H9 (cell line): Measurements from ENCODE around the gene SPINT2. TPM values are rescaled to one million over a fixed set of nuclear protein-coding genes. Genes with fewer than 3 reads are reported as not detected.

Experiments
- DNase-seq: peaks from one replicate; pipeline ENCODE4 v3.0.0-alpha.2; 2017
- H2AFZ ChIP-seq: one replicate; pipeline ENCODE4 v1.6.1; 2013; ENCODE audit warnings: mild to moderate bottlenecking, low read length, control low read depth, moderate library complexity
- H2AK5ac ChIP-seq: 2 replicates; pipeline ENCODE4 v1.6.1; 2013; ENCODE audit warnings: low read length, control low read depth, mixed read lengths; ENCODE audit not compliant: insufficient read length
- H2BK120ac ChIP-seq: one replicate; pipeline ENCODE4 v1.6.1; 2013; ENCODE audit warnings: low read depth, mild to moderate bottlenecking, low read length, control low read depth, inconsistent platforms; ENCODE audit not compliant: poor library complexity, severe bottlenecking
- H2BK12ac ChIP-seq: 2 replicates; pipeline ENCODE4 v1.6.1; 2013; ENCODE audit warnings: low read length, control low read depth, mixed read lengths, low read depth; ENCODE audit not compliant: insufficient read length
- H2BK15ac ChIP-seq: 2 replicates; pipeline ENCODE4 v1.6.1; 2013; ENCODE audit warnings: low read depth, low read length, control low read depth
- H2BK20ac ChIP-seq: one replicate; pipeline ENCODE4 v1.6.1; 2013; ENCODE audit warnings: low read depth, mild to moderate bottlenecking, low read length, control low read depth, inconsistent platforms; ENCODE audit not compliant: poor library complexity, severe bottlenecking
- H2BK5ac ChIP-seq: 2 replicates; pipeline ENCODE4 v1.6.1; 2013; ENCODE audit warnings: low read length, control low read depth, mixed read lengths; ENCODE audit not compliant: insufficient read length
- H3K14ac ChIP-seq: 2 replicates; pipeline ENCODE4 v1.6.1; 2013; ENCODE audit warnings: low read length, control low read depth; ENCODE audit not compliant: insufficient read depth
- H3K18ac ChIP-seq: 2 replicates; pipeline ENCODE4 v1.6.1; 2013; ENCODE audit warnings: low read depth, mild to moderate bottlenecking, mixed read lengths, low read length, control low read depth; ENCODE audit not compliant: insufficient read length
- H3K23ac ChIP-seq: 2 replicates; pipeline ENCODE4 v1.6.1; 2013; ENCODE audit warnings: low read length, control low read depth, mixed read lengths, low read depth; ENCODE audit not compliant: insufficient read length
- H3K23me2 ChIP-seq: 2 replicates; pipeline ENCODE4 v1.6.1; 2013; ENCODE audit warnings: low read depth, mild to moderate bottlenecking, mixed read lengths, low read length, control low read depth; ENCODE audit not compliant: insufficient read length, poor library complexity, severe bottlenecking
- H3K27ac ChIP-seq: 2 replicates; pipeline ENCODE4 v1.5.1; 2013; ENCODE audit warnings: low read length, control low read depth, mixed read lengths, low read depth; ENCODE audit not compliant: insufficient read length
- H3K27me3 ChIP-seq: 2 replicates; pipeline ENCODE4 v1.6.1; 2013; ENCODE audit warnings: low read length, control low read depth, inconsistent platforms; ENCODE audit not compliant: insufficient read depth
- H3K4ac ChIP-seq: 2 replicates; pipeline ENCODE4 v1.6.1; 2013; ENCODE audit warnings: low read depth, mild to moderate bottlenecking, control low read depth, inconsistent platforms, low read length, moderate library complexity
- H3K4me1 ChIP-seq: 2 replicates; pipeline ENCODE4 v1.6.1; 2013; ENCODE audit warnings: low read length, control low read depth, inconsistent platforms; ENCODE audit not compliant: insufficient read depth
- H3K4me2 ChIP-seq: 2 replicates; pipeline ENCODE4 v1.6.1; 2013; ENCODE audit warnings: low read length, control low read depth, mixed read lengths; ENCODE audit not compliant: insufficient read length, insufficient read depth
- H3K56ac ChIP-seq: 2 replicates; pipeline ENCODE4 v1.6.1; 2013; ENCODE audit warnings: low read depth, mild to moderate bottlenecking, mixed read lengths, low read length, control low read depth; ENCODE audit not compliant: insufficient read length
- H3K79me1 ChIP-seq: 2 replicates; pipeline ENCODE4 v1.6.1; 2013; ENCODE audit warnings: low read depth, mild to moderate bottlenecking, moderate library complexity, low read length, control low read depth, inconsistent platforms; ENCODE audit not compliant: insufficient read depth, poor library complexity, severe bottlenecking
- H3K79me2 ChIP-seq: 2 replicates; pipeline ENCODE4 v1.6.1; 2013; ENCODE audit warnings: low read length, control low read depth, inconsistent platforms; ENCODE audit not compliant: insufficient read depth
- H3K9ac ChIP-seq: 2 replicates; pipeline ENCODE4 v1.6.1; 2013; ENCODE audit warnings: low read length, control low read depth, mixed read lengths; ENCODE audit not compliant: insufficient read length; ENCODE audit errors: extremely low read depth
- H3K9me3 ChIP-seq: one replicate; pipeline ENCODE4 v1.6.1; 2013; ENCODE audit warnings: low read depth, low read length, inconsistent platforms; ENCODE audit not compliant: control insufficient read depth
- H3T11ph ChIP-seq: one replicate; pipeline ENCODE4 v1.6.1; 2013; ENCODE audit warnings: mild to moderate bottlenecking, low read length, control low read depth, inconsistent platforms
- H4K20me1 ChIP-seq: one replicate; pipeline ENCODE4 v1.6.1; 2013; ENCODE audit not compliant: control insufficient read depth, insufficient read length, insufficient read depth
- H4K5ac ChIP-seq: 2 replicates; pipeline ENCODE4 v1.6.1; 2013; ENCODE audit warnings: low read depth, mild to moderate bottlenecking, mixed read lengths, low read length, control low read depth; ENCODE audit not compliant: insufficient read length
- H4K8ac ChIP-seq: replicated peaks from 2 replicates; pipeline ENCODE4 v1.6.1; 2013; ENCODE audit warnings: low read length, control low read depth, mixed read lengths, low read depth; ENCODE audit not compliant: insufficient read length
- H4K91ac ChIP-seq: 2 replicates; pipeline ENCODE4 v1.6.1; 2013; ENCODE audit warnings: low read depth, mild to moderate bottlenecking, moderate library complexity, mixed read lengths, low read length, control low read depth; ENCODE audit not compliant: insufficient read length
- H3K27ac Mint-ChIP-seq, 3 experiments: 2 replicates in 2 of 3; 3 replicates in 1 of 3; pipeline ENCODE4 v1.8.0; 2020 to 2021; ENCODE audit warnings: mixed read lengths in 3 of 3, mild to moderate bottlenecking in 1 of 3, moderate library complexity in 1 of 3
- H3K27me3 Mint-ChIP-seq: 2 replicates; pipeline ENCODE4 v1.8.0; 2021; ENCODE audit warnings: low read depth, mild to moderate bottlenecking, moderate library complexity, mixed read lengths
- H3K36me3 Mint-ChIP-seq, 3 experiments: 2 replicates in 2 of 3; 3 replicates in 1 of 3; pipeline ENCODE4 v1.8.0; 2020 to 2021; ENCODE audit warnings: low read depth in 3 of 3, mixed read lengths in 3 of 3; ENCODE audit not compliant: insufficient read depth in 1 of 3
- H3K4me1 Mint-ChIP-seq, 2 experiments: 2 replicates each; pipeline ENCODE4 v1.8.0; 2020; ENCODE audit warnings: mixed read lengths in 2 of 2
- H3K4me3 Mint-ChIP-seq, 2 experiments: 2 replicates in 1 of 2; 3 replicates in 1 of 2; pipeline ENCODE4 v1.8.0; 2020 to 2021; ENCODE audit warnings: mild to moderate bottlenecking in 2 of 2, mixed read lengths in 2 of 2, moderate library complexity in 1 of 2
- H3K9me3 Mint-ChIP-seq, 2 experiments: 2 replicates in 1 of 2; 3 replicates in 1 of 2; pipeline ENCODE4 v1.8.0; 2020; ENCODE audit warnings: mild to moderate bottlenecking in 2 of 2, mixed read lengths in 2 of 2, moderate library complexity in 1 of 2
- WGBS: extraction: QIAGEN DNeasy Blood & Tissue Kit; methylation state at CpG from one replicate; pipeline ENCODE4 v1.1.7; 2013; ENCODE audit warnings: missing lambda C conversion rate, low lambda C conversion rate, mixed read lengths; ENCODE audit not compliant: insufficient read length; ENCODE audit errors: extremely low coverage; 5-methylcytosine and 5-hydroxymethylcytosine counted together
- total RNA-seq: library from RNA; stranded (reverse); gene quantifications from 2 replicates; pipeline ENCODE4 v1.2.1, GENCODE V29; 2021
- TF ChIP-seq, protein P1 (sequence below): fragments of 200-600 bp; sonication (generic); conservative IDR thresholded peaks from 3 replicates; pipeline ENCODE4 v1.8.0; 2021; ENCODE audit warnings: antibody characterized with exemption, mild to moderate bottlenecking

Gene SPINT2
- total RNA-seq, 1 experiment from 2014 or later = 283 TPM

DNA sequence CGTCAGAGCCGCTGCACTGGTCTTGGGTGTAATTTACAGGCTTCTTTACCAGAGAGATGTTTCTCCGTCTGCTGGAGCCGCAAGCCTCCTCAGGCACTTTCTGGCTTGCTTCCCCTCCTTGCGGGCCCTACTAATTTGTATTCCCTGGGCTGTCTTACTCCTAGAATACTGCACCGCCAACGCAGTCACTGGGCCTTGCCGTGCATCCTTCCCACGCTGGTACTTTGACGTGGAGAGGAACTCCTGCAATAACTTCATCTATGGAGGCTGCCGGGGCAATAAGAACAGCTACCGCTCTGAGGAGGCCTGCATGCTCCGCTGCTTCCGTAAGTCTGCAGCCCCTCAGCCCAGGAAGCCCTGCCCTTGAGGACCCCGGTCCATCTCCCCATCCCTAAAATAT, 25.6 kb downstream of the SPINT2 start:
- H2BK12ac ChIP-seq = no peak overlapping the region
- no peak overlapping the region for H4K8ac ChIP-seq
- H3K79me2 ChIP-seq = no peaks in the 10 kb centered on the region
- H2AK5ac ChIP-seq = no peak overlapping the region
- H2AFZ ChIP-seq = no peak overlapping the region
- no peak overlapping the region for H3K4ac ChIP-seq
- no peak overlapping the region for H2BK5ac ChIP-seq
- no peaks in the 10 kb centered on the region for H3K79me1 ChIP-seq
- H3K9me3 ChIP-seq = no peaks in the 10 kb centered on the region
- TF ChIP-seq, protein P1, sequence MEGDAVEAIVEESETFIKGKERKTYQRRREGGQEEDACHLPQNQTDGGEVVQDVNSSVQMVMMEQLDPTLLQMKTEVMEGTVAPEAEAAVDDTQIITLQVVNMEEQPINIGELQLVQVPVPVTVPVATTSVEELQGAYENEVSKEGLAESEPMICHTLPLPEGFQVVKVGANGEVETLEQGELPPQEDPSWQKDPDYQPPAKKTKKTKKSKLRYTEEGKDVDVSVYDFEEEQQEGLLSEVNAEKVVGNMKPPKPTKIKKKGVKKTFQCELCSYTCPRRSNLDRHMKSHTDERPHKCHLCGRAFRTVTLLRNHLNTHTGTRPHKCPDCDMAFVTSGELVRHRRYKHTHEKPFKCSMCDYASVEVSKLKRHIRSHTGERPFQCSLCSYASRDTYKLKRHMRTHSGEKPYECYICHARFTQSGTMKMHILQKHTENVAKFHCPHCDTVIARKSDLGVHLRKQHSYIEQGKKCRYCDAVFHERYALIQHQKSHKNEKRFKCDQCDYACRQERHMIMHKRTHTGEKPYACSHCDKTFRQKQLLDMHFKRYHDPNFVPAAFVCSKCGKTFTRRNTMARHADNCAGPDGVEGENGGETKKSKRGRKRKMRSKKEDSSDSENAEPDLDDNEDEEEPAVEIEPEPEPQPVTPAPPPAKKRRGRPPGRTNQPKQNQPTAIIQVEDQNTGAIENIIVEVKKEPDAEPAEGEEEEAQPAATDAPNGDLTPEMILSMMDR = no peak
- no peaks in the 10 kb centered on the region for H4K20me1 ChIP-seq
- peaks cover 37 to 74% (median 74%) of the 10 kb centered on the region in 3 experiments; a peak in 6 of 7 replicates for H3K36me3 Mint-ChIP-seq
- no peak overlapping the region for H2BK20ac ChIP-seq
- H4K91ac ChIP-seq = no peak overlapping the region
- DNase-seq = no peak
- WGBS = no CpG with 5 or more reads among the region's 15 CpGs
- no peaks in the 10 kb centered on the region for H3K23me2 ChIP-seq
- H3K9me3 Mint-ChIP-seq = no peaks in the 10 kb centered on the region
- H3K27me3 ChIP-seq = no peaks in the 10 kb centered on the region
- H2BK120ac ChIP-seq = no peak overlapping the region
- no peak overlapping the region for H3K23ac ChIP-seq
- H3K14ac ChIP-seq = no peak overlapping the region
- H3K27ac Mint-ChIP-seq = peak overlapping the region in 1 of 3 experiments; percentile 55; a peak in 1 of 7 replicates
- no peak overlapping the region for H3K56ac ChIP-seq
- H3K4me1 Mint-ChIP-seq = no peaks in the 10 kb centered on the region
- H3K4me2 ChIP-seq = no peak overlapping the region
- H4K5ac ChIP-seq = no peak overlapping the region
- no peak overlapping the region for H3K18ac ChIP-seq
- no peak overlapping the region for H3K4me3 Mint-ChIP-seq
- H3K27ac ChIP-seq = no peak overlapping the region
- H3T11ph ChIP-seq = no peak overlapping the region
- H3K4me1 ChIP-seq = no peaks in the 10 kb centered on the region
- H2BK15ac ChIP-seq = no peak overlapping the region
- no peak overlapping the region for H3K9ac ChIP-seq
- no peaks in the 10 kb centered on the region for H3K27me3 Mint-ChIP-seq
